IMR-90 (cell line): Measurements from ENCODE around the gene GRK5. TPM values are rescaled to one million over a fixed set of nuclear protein-coding genes. Genes with fewer than 3 reads are reported as not detected.

Experiments used
- ATAC-seq: fragments of 200-7000 bp; cut with Tn5 transposase; 2 replicates; pipeline ENCODE4 v1.9.1; 2020; ENCODE audit warnings: low read depth, mild to moderate bottlenecking, moderate library complexity
- BruUV-seq: library from RNA; stranded (reverse); fragments of 400-500 nt; replicated peaks from 2 replicates; lab custom pipeline; 2021; lab: Mats Ljungman, UMichigan
- CTCF ChIA-PET: fragments of 300-600 bp; formaldehyde crosslinking; extraction: SDS; loops from one replicate; lab custom pipeline; 2021; ENCODE audit warnings: antibody characterized with exemption; lab: Yijun Ruan, JAX
- POLR2A ChIA-PET: fragments of 300-600 bp; sonication (Branson Sonifier 250); formaldehyde crosslinking; loops from one replicate; lab custom pipeline; 2022; ENCODE audit warnings: antibody characterized with exemption; ENCODE audit not compliant: unreplicated experiment; lab: Charles Lee
- DNase-seq: peaks from one replicate; pipeline ENCODE4 v3.0.0; 2013
- H2AFZ ChIP-seq: replicated peaks from 2 replicates; pipeline ENCODE3; 2013; ENCODE audit warnings: low read length, mild to moderate bottlenecking; ENCODE audit not compliant: poor library complexity
- H2AK5ac ChIP-seq: 2 replicates; pipeline ENCODE4 v1.6.1; 2013; ENCODE audit warnings: low read depth, low read length, inconsistent platforms
- H2AK9ac ChIP-seq: replicated peaks from 2 replicates; pipeline ENCODE3; 2013; ENCODE audit warnings: mild to moderate bottlenecking, low read depth, low read length, moderate library complexity; ENCODE audit not compliant: poor library complexity
- H2BK120ac ChIP-seq: 2 replicates; pipeline ENCODE4 v1.6.1; 2013; ENCODE audit warnings: low read depth, low read length, inconsistent platforms
- H2BK15ac ChIP-seq: 3 replicates; pipeline ENCODE4 v1.6.1; 2013; ENCODE audit warnings: low read depth, low read length, inconsistent platforms
- H2BK20ac ChIP-seq: 2 replicates; pipeline ENCODE4 v1.6.1; 2013; ENCODE audit warnings: low read depth, mild to moderate bottlenecking, inconsistent platforms, low read length, moderate library complexity
- H2BK5ac ChIP-seq: 2 replicates; pipeline ENCODE4 v1.6.1; 2013; ENCODE audit warnings: mild to moderate bottlenecking, low read depth, low read length, inconsistent platforms; ENCODE audit not compliant: poor library complexity, severe bottlenecking
- H3K14ac ChIP-seq: replicated peaks from 2 replicates; pipeline ENCODE4 v1.6.1; 2013; ENCODE audit warnings: low read depth, low read length, inconsistent platforms
- H3K18ac ChIP-seq: 2 replicates; pipeline ENCODE4 v1.6.1; 2013; ENCODE audit warnings: low read depth, low read length, control low read depth
- H3K23ac ChIP-seq: 2 replicates; pipeline ENCODE4 v1.6.1; 2013; ENCODE audit warnings: low read depth, low read length, inconsistent platforms
- H3K27ac ChIP-seq: 2 replicates; pipeline ENCODE4 v1.5.1; 2013; ENCODE audit warnings: mild to moderate bottlenecking, control low read depth, low read length; ENCODE audit not compliant: insufficient read depth
- H3K27me3 ChIP-seq: 2 replicates; pipeline ENCODE4 v1.6.1; 2013; ENCODE audit warnings: low read length; ENCODE audit not compliant: control insufficient read depth, insufficient read depth
- H3K36me3 ChIP-seq: 2 replicates; pipeline ENCODE4 v1.6.1; 2013; ENCODE audit warnings: low read length, mixed read lengths; ENCODE audit not compliant: control insufficient read depth, insufficient read depth
- H3K4ac ChIP-seq: 2 replicates; pipeline ENCODE4 v1.6.1; 2013; ENCODE audit warnings: low read depth, low read length, inconsistent platforms
- H3K4me1 ChIP-seq: 2 replicates; pipeline ENCODE4 v1.6.1; 2013; ENCODE audit warnings: low read length, mixed read lengths; ENCODE audit not compliant: control insufficient read depth, insufficient read depth
- H3K4me2 ChIP-seq: 2 replicates; pipeline ENCODE4 v1.6.1; 2013; ENCODE audit warnings: low read depth, mild to moderate bottlenecking, control low read depth, low read length, moderate library complexity
- H3K4me3 ChIP-seq: 2 replicates; pipeline ENCODE4 v1.5.1; 2013; ENCODE audit warnings: low read depth, mild to moderate bottlenecking, control low read depth, low read length, moderate library complexity; ENCODE audit not compliant: insufficient read depth
- H3K56ac ChIP-seq: 2 replicates; pipeline ENCODE4 v1.6.1; 2013; ENCODE audit warnings: low read length, inconsistent platforms; ENCODE audit not compliant: insufficient read depth; ENCODE audit errors: extremely low read depth
- H3K79me1 ChIP-seq, 2 experiments: 2 replicates each; pipeline ENCODE4 v1.6.1; 2013; ENCODE audit warnings: low read length in 2 of 2, inconsistent platforms in 1 of 2, low read depth in 1 of 2
- H3K9ac ChIP-seq: 2 replicates; pipeline ENCODE4 v1.6.1; 2013; ENCODE audit warnings: low read depth, low read length, control low read depth
- H3K9me1 ChIP-seq: 2 replicates; pipeline ENCODE4 v1.6.1; 2013; ENCODE audit warnings: low read length, inconsistent platforms; ENCODE audit not compliant: insufficient read depth
- H3K9me3 ChIP-seq: 2 replicates; pipeline ENCODE4 v1.6.1; 2013; ENCODE audit warnings: low read length; ENCODE audit not compliant: control insufficient read depth, insufficient read depth
- H4K20me1 ChIP-seq: 2 replicates; pipeline ENCODE4 v1.6.1; 2013; ENCODE audit warnings: low read length, inconsistent platforms; ENCODE audit not compliant: insufficient read depth
- H4K5ac ChIP-seq: 2 replicates; pipeline ENCODE4 v1.6.1; 2013; ENCODE audit warnings: mild to moderate bottlenecking, low read depth, low read length, control low read depth
- H4K8ac ChIP-seq, 2 experiments: 2 replicates each; pipeline ENCODE4 v1.6.1; 2013; ENCODE audit warnings: low read depth in 2 of 2, low read length in 2 of 2, control low read depth in 1 of 2, inconsistent platforms in 1 of 2
- H4K91ac ChIP-seq: 2 replicates; pipeline ENCODE4 v1.6.1; 2013; ENCODE audit warnings: low read depth, low read length, inconsistent platforms; ENCODE audit not compliant: insufficient read depth
- BHLHE40 ChIP-seq: fragments of 150-350 bp; IDR thresholded peaks from 2 replicates; pipeline ENCODE4 v1.6.1; 2016; ENCODE audit warnings: mild to moderate bottlenecking, low read depth, low read length
- CEBPB ChIP-seq: IDR thresholded peaks from 2 replicates; pipeline ENCODE4 v1.6.1; 2012; ENCODE audit warnings: low read depth, low read length, improper control_type of control experiment
- CHD1 ChIP-seq: IDR thresholded peaks from 2 replicates; pipeline ENCODE4 v1.6.1; 2012; ENCODE audit warnings: low read depth, low read length, improper control_type of control experiment
- CTCF ChIP-seq: conservative IDR thresholded peaks from 2 replicates; pipeline ENCODE4 v1.5.1; 2012; ENCODE audit warnings: mild to moderate bottlenecking, low read depth, low read length, improper control_type of control experiment
- ELK1 ChIP-seq: fragments of 150-350 bp; IDR thresholded peaks from 2 replicates; pipeline ENCODE4 v1.6.1; 2016; ENCODE audit warnings: low read depth, mild to moderate bottlenecking, low read length, moderate library complexity, borderline replicate concordance
- FOS ChIP-seq: fragments of 150-350 bp; IDR thresholded peaks from 2 replicates; pipeline ENCODE4 v1.6.1; 2016; ENCODE audit warnings: low read depth, low read length
- MAFK ChIP-seq: IDR thresholded peaks from 2 replicates; pipeline ENCODE4 v1.6.1; 2012; ENCODE audit warnings: low read depth, low read length, improper control_type of control experiment
- MAZ ChIP-seq: IDR thresholded peaks from 2 replicates; pipeline ENCODE4 v1.6.1; 2012; ENCODE audit warnings: low read depth, mild to moderate bottlenecking, low read length, improper control_type of control experiment, moderate library complexity, borderline replicate concordance
- MXI1 ChIP-seq: IDR thresholded peaks from 2 replicates; pipeline ENCODE4 v1.6.1; 2012; ENCODE audit warnings: low read depth, mild to moderate bottlenecking, low read length, moderate library complexity, borderline replicate concordance
- NFE2L2 ChIP-seq: fragments of 150-350 bp; IDR thresholded peaks from 2 replicates; pipeline ENCODE4 v1.6.1; 2016; ENCODE audit warnings: low read depth, mild to moderate bottlenecking, low read length
- POLR2A ChIP-seq: IDR thresholded peaks from 2 replicates; pipeline ENCODE4 v1.6.1; 2012; ENCODE audit warnings: mild to moderate bottlenecking, low read depth, low read length
- RAD21 ChIP-seq: IDR thresholded peaks from 2 replicates; pipeline ENCODE4 v1.6.1; 2012; ENCODE audit warnings: low read length, improper control_type of control experiment
- RCOR1 ChIP-seq: IDR thresholded peaks from 2 replicates; pipeline ENCODE4 v1.6.1; 2012; ENCODE audit warnings: mild to moderate bottlenecking, low read length, improper control_type of control experiment; ENCODE audit not compliant: insufficient replicate concordance
- RFX5 ChIP-seq: IDR thresholded peaks from 2 replicates; pipeline ENCODE4 v1.8.0; 2012; ENCODE audit warnings: low read depth, mild to moderate bottlenecking, low read length, moderate library complexity
- SMC3 ChIP-seq: fragments of 150-350 bp; IDR thresholded peaks from 2 replicates; pipeline ENCODE4 v1.6.1; 2016; ENCODE audit warnings: low read depth, mild to moderate bottlenecking, antibody characterized with exemption, low read length, moderate library complexity
- WGBS, 2 experiments: methylation state at CpG; one replicate each; pipeline versions ENCODE4 v1.1.5 to v1.1.7; 2013; ENCODE audit warnings: missing lambda C conversion rate in 2 of 2; ENCODE audit not compliant: insufficient read length in 1 of 2; ENCODE audit errors: extremely low coverage in 2 of 2; 5-methylcytosine and 5-hydroxymethylcytosine counted together
- dilution Hi-C: fragments of 300-500 bp; cut with HindIII; formaldehyde crosslinking; loops from one replicate; pipeline ENCODE4 v1.14.3; 2018; ENCODE audit warnings: low sequenced_read_pairs; ENCODE audit not compliant: unreplicated experiment
- in situ Hi-C: fragments of 300-500 bp; cut with MboI; formaldehyde crosslinking; loops from 3 replicates; pipeline ENCODE4 v1.14.3; 2019; ENCODE audit warnings: low sequenced_read_pairs, inconsistent platforms, mixed read lengths
- intact Hi-C: fragments of 100-400 bp; cut with micrococcal nuclease; formaldehyde crosslinking; loops from 2 replicates; pipeline ENCODE4 v1.10.0; 2022
- polyA plus RNA-seq, 3 experiments: library from polyadenylated mRNA; depleted of rRNA; stranded (reverse); fragments of >200 nt; gene quantifications; 2 replicates each; pipeline ENCODE4 v1.2.3, GENCODE V29; 2012; ENCODE audit warnings: low replicate concordance in 1 of 3
- total RNA-seq: library from RNA; depleted of rRNA; stranded (reverse); fragments of >200 nt; gene quantifications from 2 replicates; pipeline ENCODE4 v1.2.3, GENCODE V29; 2012
- TF ChIP-seq, protein P1 (sequence below): fragments of 150-350 bp; IDR thresholded peaks from 2 replicates; pipeline ENCODE4 v1.6.1; 2017; ENCODE audit warnings: mild to moderate bottlenecking, antibody characterized with exemption, low read length, low read depth

The GRK5 gene
- total and polyA plus RNA-seq, 2 of the 4 experiments (the other 2 are of a cell fraction): 12.9 to 16.3 TPM

DNA sequence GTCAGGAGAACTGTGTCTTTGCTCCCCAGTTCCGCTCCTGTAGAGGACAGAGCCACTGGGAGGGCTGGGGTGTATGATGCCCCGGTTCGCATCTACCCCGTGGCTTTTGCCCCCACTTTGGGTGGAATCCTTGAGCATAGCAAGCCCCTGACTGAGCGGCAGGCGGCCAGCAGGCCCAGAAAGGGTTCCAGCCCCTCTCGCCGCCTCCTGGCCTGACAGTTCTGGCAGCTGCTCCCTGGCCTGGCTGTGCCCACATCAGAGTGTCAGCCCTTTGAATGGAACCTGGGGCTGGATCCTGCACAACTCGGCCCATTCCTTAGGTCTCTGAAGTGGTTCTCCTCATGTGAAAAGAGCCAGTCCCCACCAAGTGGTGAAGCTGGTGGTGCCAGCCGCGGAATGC is 106.7 kb downstream of the GRK5 start:
- H3K27ac ChIP-seq: no peak overlapping the region
- no peak overlapping the region for H4K8ac ChIP-seq
- peaks cover 98% of the 10 kb centered on the region for H4K20me1 ChIP-seq
- no peak overlapping the region for H3K18ac ChIP-seq
- peak overlapping the region; percentile 39; the same call in 1 of the 2 replicates for H4K91ac ChIP-seq
- H3K79me1 ChIP-seq: peaks cover 47 to 95% of the 10 kb centered on the region in 2 experiments
- H3K4me2 ChIP-seq: no peak overlapping the region
- H3K9me3 ChIP-seq: no peaks in the 10 kb centered on the region
- H3K4me3 ChIP-seq: no peak overlapping the region
- no peak overlapping the region for H2AFZ ChIP-seq
- TF ChIP-seq CEBPB (no peak), MAFK (no peak), SMC3 (no peak), RCOR1 (no peak), POLR2A (no peak), CHD1 (no peak), RAD21 (no peak), FOS (no peak), MAZ (no peak), ELK1 (no peak), MXI1 (no peak), BHLHE40 (no peak), NFE2L2 (no peak), CTCF (no peak), RFX5 (no peak)
- TF ChIP-seq, protein P1, sequence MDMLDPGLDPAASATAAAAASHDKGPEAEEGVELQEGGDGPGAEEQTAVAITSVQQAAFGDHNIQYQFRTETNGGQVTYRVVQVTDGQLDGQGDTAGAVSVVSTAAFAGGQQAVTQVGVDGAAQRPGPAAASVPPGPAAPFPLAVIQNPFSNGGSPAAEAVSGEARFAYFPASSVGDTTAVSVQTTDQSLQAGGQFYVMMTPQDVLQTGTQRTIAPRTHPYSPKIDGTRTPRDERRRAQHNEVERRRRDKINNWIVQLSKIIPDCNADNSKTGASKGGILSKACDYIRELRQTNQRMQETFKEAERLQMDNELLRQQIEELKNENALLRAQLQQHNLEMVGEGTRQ: no peak
- in situ Hi-C loops (no loop called here), dilution Hi-C loops (no loop called here), intact Hi-C loops (no loop called here)
- H4K5ac ChIP-seq: no peak overlapping the region
- peaks cover 3% of the 10 kb centered on the region; the same call in 1 of the 2 replicates for H3K36me3 ChIP-seq
- DNase-seq (no peak), ATAC-seq (no peak)
- H2BK5ac ChIP-seq: no peak overlapping the region
- BruUV-seq: no TSS peak
- no peaks in the 10 kb centered on the region for H3K27me3 ChIP-seq
- H3K23ac ChIP-seq: no peak overlapping the region
- H3K4ac ChIP-seq: no peak overlapping the region; the same call in 1 of the 2 replicates
- no peak overlapping the region for H2AK9ac ChIP-seq
- WGBS, 2 experiments: 89% methylated on average over 10 of the region's 11 CpGs; no CpG with 5 or more reads in 1 of the 2 experiments
- H3K9ac ChIP-seq: no peak overlapping the region
- peaks cover 51% of the 10 kb centered on the region for H3K4me1 ChIP-seq
- H2BK120ac ChIP-seq: no peak overlapping the region
- CTCF ChIA-PET: no interaction called here
- POLR2A ChIA-PET: no interaction called here
- H2AK5ac ChIP-seq: peak overlapping the region; percentile 70; the same call in 1 of the 2 replicates
- no peak overlapping the region for H3K14ac ChIP-seq
- peaks cover 55% of the 10 kb centered on the region for H3K9me1 ChIP-seq
- H3K56ac ChIP-seq: no peak overlapping the region
- no peak overlapping the region; the same call in 2 of the 3 replicates for H2BK15ac ChIP-seq
- no peak overlapping the region; the same call in 1 of the 2 replicates for H2BK20ac ChIP-seq
